GM18511 (cell line): ENCODE results near the gene NUDT13.
A peak's percentile ranks its signal among the peaks of the same experiment; 100 is the strongest.

ENCODE experiments used
- ATAC-seq: cut with Tn5 transposase; IDR thresholded peaks from one replicate; pipeline ENCODE4 v1.9.1; 2021; ENCODE audit warnings: mild to moderate bottlenecking, moderate library complexity; ENCODE audit not compliant: unreplicated experiment

Gene NUDT13

DNA sequence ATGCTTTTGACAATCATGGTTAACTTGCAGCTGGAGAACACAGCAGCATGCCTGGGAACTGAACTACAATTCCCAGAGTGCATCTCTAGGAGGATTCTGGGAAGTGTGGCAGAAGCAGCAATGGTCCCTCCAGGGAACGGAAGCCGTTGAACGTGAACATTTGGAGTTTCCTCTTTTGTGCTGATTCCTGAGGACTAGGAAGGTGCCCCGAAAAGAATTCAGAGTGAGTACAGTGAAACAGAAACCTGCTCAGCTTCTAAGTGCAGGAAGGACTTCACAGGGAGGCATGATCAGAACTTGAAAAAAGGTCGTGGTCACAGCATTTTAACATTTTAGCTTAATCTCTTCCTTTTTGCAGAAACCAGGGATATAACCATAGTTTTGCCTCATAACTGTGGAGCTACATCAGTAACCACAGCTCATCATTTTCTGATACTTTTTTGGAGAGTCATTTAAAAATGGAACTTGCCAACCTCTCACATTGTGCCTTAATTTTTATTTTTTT lies at the start of gene NUDT13:
Gene NUDT13, plus strand, starts transcription at position 111 of the 505 bp plus-strand sequence. CDS start 3,911 bp downstream, outside the sequence.
- no peak for ATAC-seq

DNA sequence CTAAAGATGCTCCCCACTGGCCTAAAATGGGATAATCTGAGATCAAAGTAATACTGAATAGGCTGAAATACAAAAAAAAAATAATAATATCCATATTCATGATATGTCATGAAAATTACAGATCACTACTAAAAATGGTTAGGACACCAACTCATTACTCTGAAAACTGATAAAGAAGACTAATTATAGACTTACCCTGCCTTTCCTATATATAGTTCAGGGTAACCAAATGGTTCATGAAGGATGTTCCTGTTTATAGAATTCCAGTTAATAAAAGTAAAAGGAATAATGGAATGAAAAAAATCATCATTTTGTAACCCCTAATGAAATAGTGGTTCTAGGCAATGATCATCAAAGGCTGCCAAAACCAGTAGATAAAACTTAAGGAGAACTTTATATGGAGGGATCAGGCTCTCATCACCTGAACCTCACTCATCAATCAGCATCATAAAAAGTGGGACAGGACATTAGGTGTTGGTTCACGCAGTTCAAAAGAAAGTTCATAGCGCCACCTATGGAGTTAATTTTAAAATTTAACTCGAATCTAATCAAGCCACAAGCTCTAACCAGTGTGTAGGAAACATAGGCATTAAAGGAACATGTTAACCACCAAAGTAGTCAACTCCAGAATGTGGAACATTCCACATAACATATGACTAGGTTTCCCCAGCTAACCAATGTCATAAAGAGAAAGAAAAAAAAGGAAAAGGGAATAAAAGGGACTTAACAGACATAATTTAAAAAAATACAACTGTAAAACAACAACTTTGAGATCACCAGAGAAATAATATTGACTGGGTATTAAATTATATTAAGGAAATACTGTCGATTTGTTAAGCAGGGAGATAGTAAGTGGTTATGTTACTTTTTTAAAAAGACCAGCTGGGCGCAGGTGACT lies 49.3 kb upstream of the NUDT13 start:
- no peak for ATAC-seq

DNA sequence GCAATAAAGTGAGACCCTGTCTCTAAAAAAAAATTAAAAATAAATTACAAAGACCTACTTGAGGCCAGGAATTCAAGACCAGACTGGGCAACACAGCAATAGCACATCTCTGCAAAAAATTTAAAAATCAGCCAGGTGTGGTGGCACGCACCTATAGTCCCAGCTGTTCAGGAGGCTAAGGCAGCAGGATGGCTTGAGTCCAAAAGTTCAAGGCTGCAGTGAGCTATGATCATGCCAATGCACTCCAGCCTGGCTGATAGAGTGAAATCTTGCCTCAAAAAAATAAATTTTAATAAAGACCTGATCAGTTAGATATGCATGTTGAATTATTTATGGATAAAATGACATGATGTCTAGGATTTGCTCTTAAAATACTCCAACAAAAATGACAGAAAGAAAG lies 48.5 kb upstream of the NUDT13 start:
- ATAC-seq, result no peak

DNA sequence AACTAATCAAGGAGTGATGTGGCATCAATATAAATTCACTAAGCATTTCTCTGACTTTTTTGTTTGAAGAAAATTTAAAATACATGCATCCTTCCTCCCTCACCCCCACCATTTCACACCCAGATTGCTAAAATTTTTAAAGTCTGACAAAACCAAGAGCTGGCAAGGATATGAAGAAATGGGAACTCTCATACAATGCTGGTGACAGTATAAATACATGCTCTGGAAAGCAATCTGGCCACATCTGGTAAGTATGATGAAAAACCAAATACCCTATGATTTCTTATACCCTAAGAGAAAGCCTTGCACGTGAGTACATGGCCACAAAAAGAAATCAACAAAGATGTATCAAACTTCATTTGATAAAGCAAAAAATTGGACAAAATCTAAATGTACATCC lies 44.8 kb upstream of the NUDT13 start:
- no peak for ATAC-seq

DNA sequence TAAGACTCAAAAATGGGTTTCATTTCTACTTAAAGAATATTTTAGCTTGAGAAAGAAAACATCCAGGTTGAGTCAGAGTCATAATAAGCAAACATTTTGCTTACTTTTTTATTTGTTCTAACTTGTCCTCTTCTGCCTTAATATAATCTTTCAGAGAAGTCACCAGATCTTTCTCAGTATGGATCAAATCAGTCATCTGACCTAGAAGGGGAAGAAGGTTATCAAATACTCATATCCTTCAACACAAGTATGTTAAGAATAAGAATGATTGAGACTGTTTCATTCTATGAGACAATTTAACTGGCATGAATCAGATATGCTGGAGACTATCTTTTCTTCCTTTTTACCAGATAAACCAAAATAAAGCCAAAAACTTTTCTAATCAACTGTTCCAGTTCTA lies 36.6 kb upstream of the NUDT13 start:
- ATAC-seq, result no peak

DNA sequence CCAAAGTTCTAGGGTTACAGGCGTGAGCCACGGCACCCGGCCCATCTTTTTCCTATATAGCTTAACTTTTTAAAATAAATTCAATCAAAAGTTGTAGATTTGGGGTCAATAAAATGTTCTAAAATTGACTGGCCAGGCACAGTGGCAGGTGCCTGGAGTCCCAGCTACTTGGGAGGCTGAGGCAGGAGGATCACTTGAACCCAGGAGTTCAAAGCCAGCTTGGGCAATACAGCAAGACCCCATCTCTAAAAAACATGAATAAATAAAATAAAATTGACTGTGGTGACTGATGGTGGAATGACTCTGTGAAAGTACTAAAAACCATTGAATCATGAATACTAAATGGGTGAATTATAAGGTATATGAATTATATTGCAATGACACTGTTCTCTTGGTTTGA lies 34.4 kb upstream of the NUDT13 start:
- ATAC-seq, result no peak

DNA sequence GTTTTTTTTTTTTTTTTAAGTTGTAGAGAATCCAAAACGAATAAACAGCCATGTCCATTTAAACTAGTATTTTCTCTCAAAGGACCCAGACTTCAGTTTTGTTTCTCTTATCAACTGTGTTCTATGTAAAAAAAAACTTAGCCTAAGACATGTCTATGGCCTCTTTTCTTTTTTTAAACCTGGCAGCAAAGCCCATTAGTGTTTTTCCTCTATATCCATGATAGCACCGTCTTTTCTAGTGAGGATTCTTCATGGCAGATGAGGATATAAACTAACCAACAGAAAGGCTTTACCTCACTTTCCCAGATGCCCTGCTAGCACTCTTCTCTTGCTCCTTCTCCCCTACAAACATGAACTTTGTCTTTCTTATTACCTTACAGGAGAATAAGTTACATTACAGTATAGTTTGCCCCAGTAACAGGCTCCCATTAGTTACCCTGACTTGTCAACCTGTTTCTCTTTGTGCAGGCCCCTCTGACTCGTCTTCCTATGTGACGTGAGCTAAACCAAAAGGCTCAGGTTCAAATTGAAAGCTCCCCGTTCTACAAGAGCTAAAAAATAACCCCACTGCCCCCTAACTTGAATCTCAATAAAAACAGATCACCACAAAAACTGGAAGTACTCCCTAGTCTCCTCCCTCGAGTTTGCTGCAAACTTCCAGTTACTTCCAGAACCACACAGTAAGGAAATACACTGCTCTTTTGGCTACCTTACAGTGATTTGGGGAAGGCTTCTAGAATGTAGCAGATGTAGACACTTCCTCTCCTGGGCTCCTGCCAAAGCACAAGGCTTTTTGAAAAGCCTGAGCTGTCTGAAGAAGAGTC lies 33.7 kb upstream of the NUDT13 start:
- ATAC-seq, result no peak

DNA sequence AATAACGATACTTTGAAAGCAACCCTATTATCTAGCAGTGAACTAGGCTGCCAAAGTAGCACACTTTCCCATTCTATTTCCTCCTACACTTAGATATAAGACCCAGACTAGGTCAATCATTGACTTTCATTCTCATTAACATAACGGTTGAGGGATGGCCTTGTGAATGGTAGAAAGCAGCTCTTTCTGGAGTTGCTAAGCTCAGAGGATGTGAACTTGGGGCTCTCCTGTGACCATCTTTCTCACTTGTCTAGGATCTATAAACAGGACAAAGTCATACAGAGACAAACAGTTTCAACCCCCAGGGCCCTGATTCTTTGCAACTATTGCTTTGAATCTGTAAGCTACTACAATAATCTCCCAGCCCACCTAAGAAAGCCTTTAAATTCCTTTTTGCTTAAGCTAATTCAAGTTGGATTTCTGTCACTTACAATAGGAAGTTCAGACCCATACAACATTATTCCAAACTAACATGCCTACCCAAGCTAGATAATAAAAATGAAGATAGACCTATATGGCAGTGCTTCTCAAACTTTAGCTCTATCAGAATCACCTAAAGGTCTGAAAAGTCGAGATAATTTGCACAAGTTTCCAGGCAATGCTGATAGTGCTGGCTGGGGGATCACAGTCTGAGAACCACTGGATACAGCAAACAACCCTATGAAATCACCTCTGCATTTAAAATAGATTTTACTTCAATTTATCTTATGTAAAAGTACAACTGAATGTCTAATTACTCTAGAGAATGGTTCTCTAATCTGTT lies 30.3 kb upstream of the NUDT13 start:
- peak; percentile 90 for ATAC-seq

DNA sequence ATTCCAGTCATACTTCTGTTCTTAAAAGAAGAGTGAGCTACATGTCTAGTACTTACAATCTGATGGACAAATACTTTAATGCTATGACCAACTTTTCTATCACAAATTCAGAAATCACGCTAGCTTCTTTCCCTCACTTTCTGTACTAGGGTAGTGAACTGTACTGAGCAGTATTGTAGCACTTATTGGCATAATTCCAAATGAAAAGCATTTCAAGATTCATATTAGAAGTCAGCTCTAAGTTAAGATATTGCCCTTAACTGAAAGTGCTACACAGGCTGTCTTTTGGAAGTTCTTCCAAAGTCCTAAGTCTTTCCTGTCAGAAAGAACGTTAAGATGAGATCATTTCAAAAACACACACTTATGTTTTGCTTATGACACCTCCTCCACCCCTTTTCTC lies 27.0 kb upstream of the NUDT13 start:
- no peak for ATAC-seq

DNA sequence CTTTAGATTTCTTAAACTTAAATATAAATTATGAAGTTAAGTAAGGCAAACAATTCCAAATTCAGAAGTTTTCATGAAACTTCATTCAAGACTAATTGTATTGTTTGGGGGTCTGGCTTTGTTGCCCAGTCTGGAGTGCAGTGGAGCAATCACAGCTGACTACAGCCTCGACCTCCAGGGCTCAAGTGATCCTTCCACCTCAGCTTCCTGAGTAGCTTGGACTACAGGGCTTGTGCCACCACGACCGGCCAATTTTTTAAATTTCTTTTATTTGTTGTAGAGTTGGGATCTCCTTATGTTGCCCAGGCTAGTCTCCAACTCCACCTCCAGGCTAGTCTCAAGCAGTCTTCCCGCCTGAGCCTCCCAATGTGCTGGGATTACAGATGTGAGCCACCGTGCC lies 26.0 kb upstream of the NUDT13 start:
- no peak for ATAC-seq

DNA sequence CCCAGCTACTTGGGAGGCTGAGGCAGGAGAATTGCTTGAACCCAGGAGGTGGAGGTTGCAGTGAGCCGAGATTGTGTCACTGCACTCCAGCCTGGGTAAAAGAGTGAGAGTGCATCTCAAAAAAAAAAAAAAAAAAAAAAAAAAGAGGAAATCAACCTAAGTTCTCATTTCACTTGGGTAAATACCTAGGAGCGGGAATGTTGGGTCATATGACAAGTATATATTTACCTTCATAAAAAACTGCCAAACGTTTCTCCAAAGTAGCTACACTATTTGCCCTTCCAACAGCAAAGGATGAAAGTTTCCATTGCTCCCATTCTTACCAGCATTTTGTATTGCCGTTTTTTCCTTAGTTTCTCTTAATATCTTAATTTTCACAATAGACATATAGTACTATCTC lies 23.4 kb upstream of the NUDT13 start:
- ATAC-seq, result no peak

DNA sequence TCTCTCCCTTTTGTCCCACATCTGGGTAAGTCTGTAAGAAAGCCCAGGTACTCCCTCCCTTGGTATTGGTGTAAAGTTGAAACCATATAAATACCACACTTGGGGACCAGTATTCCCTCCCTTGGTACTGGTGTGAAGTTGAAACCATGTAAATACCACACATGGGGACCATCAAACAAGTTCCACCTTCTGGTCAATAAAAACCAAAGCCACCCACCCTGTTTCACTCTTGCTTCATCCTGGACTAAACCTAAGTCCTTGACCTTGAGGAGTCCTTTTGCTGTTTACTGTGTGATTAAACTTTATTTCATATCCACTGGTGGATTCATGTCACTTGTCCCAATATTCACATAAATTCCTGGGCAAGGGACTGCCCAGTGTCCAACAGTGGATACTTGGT lies 22.0 kb upstream of the NUDT13 start:
- no peak for ATAC-seq

DNA sequence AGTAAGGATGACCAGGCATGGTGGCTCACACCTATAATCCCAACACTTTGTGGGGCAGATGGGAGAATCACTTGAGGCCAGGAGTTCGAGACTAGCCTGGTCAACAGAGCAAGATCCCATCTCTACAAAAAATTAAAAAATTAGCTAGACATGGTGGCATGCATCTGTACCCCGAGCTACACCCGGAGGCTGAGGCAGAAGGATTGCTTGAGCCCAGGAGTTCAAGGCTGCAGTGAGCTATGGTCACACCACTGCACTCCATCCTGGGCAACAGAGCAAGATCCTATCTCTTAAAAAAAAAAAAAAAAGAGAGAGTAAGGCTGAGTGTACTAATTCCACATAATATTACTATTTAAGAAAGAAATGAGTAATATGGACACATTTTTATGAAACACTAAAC lies 17.4 kb upstream of the NUDT13 start:
- no peak for ATAC-seq

DNA sequence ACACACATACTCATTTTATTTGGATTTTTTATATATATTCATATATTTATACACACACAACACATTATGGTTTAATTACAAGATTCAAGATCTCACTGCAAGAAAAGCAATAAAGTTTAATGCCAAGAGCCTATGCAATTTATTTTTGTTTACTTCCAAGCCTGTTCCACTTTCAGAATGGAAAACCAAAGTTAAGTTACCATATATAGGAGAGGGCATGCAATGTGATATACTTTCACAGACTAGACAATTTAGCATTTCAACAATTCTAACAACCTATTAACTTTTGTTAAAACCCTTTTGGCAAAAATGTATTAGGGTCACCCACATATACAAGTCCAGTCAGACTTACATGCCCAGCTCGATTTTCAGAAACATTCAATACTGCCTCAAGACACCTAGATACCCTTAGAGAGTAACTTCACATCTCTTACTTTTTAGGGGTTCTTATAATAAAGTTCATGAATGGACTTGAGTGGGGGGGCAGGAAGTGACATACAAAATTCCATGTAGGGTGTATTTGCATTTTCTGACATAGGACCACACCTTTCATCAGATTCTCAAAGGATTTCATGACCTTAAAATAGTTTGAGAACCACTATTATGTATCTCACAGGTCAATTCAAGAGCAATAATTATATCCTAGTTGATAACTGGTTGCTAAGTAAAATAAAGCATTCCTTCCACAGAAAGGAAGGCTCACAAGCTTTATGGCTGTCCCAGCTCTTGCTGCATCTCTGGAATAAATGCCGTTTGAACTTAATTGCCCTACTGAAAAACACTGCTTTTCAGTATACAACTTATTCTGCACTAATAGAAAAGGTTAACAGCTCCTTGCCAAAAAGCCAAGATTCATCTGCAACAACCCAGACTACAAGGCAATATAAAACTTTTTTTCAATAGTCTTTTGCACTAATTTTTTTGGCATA lies 16.1 kb upstream of the NUDT13 start:
- no peak for ATAC-seq

DNA sequence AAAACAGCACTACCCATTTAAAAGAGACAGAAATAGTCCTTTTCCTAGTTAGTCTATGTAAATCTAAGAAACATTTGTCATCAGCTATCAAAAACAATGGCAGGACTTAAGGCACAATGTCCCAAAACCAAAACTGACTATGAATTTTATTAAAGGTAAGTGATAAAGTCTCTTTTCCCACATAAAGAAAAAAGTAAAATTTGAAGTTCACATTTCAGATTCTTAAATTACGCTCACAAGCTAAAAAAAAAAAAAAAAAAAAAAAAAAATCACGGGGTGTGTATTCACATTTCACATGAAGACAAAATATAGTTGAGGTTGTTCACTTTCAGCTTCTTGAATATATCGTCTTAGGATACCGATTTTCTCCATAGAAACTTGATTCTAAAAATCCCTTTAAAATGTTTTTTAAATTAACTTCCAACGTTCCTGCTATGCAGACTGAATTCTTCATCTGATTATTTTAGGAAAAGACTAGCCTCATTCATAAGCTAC lies 15.2 kb upstream of the NUDT13 start:
- no peak for ATAC-seq

DNA sequence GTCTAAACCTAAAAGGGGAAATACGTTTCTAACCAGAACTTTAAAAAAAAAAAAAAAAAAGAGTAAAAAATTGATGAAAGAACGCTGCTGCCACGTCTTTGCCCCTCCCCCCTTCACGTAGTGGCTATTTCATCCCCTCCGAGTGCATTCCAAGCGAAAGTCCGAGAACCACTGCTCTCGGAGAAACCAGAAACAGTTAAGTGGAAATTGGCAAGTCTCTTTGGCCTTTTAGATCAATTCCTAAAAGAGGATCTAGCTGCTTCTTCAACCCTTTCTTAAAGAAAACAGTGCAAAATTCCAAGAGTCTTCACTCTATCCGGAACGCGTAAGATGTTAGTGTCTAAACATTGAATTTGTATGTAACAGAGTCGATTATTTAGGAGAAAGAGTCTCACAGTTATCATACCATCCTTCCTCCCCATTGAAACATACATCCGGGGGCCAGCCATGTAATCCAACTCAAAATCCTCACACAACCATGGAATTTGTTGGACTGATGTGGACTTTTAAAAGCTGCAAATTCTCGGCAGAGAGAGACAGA lies 14.7 kb upstream of the NUDT13 start:
- ATAC-seq, result no peak

DNA sequence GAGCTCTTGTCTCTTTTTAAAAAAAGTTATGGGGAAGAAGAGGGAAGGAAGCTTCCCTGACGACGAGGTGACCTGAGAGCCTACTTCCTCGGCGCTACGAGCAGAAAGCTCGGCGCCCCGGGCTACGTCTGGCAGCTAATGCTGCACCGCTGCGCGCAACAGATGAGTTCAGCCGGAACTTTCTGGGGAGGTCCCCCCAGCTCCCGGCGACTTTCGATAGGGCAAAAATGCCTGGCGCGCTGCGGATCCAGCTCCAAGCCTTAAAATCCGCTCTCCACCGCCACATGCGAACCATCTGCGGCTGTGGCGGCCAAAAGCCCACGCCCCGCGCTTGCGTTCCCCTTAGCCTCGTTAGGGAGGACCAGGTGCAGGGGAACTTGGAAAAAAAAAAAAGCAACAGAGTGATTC lies 14.2 kb upstream of the NUDT13 start:
- peak; percentile 44 for ATAC-seq

DNA sequence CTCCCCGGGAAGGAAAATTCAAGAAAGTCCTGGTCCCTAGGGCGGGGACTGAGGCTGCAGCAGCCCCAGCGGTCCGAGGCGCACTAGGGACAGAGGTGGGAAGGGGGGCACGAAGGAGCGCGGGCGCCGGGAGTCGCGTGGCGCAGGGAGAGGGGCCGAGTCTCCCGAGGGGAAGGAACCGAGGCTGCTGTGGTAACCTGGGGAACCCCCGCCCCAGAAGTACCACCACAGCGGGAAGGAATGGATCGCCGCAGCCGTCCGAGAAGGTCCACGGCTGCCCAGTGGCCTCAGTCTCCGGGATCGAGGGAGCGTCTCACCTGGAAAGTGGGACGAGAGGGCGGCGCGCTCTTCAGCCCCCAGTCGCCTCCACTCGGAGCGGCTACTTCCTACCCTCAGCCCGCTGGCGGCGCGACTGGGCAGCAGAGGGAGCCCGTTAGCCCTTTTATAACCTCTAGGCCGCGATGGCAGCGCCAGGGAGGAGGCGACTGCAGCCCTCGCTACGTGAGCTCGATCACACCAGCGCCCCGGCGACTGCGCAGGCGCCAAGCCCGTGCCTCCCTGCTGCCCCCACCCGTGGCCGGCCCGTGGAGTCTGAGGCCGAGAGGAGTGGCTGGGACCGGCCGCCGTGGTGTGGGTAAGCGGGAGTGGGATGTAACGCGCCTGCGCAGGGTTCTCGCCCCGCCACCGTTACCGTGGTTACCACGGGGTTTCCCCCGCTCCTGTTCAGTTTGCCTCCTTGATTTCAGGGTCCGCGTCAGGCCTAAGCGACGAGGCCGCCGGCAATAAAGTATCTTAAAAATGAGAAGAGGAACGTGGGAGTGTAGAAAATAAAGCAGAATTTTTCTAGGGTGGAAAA lies 13.6 kb upstream of the NUDT13 start, which contains the start of gene P4HA1:
Gene P4HA1, minus strand, starts transcription at position 418 of the 856 bp plus-strand sequence. CDS start 21,983 bp downstream, outside the sequence.
- peak; percentile 86 for ATAC-seq
